Cardiac muscle cell (in vitro differentiated cells and primary cell): Measurements from ENCODE around the gene ITGA3. TPM values are rescaled to one million over a fixed set of nuclear protein-coding genes. Genes with fewer than 3 reads are reported as not detected.

Source experiments
- DNase-seq, 2 donors: peaks; one replicate each; pipeline versions ENCODE4 v3.0.0 to v3.0.0-alpha.2; 2010 to 2017; ENCODE audit warnings: low read depth in 1 of 2, low spot score in 1 of 2
- H3K27ac ChIP-seq: fragments of 200-600 bp; sonication (generic); 2 replicates; pipeline ENCODE4 v1.5.1; 2016
- H3K27me3 ChIP-seq: fragments of 200-600 bp; sonication (generic); 2 replicates; pipeline ENCODE4 v1.6.0; 2016; ENCODE audit warnings: control low read depth
- H3K36me3 ChIP-seq: fragments of 200-600 bp; sonication (generic); 2 replicates; pipeline ENCODE4 v1.5.1; 2016; ENCODE audit warnings: control low read depth
- H3K4me1 ChIP-seq: fragments of 200-600 bp; sonication (generic); 2 replicates; pipeline ENCODE4 v1.8.1; 2017; ENCODE audit warnings: low read depth, mild to moderate bottlenecking, mixed run types
- H3K4me3 ChIP-seq: fragments of 200-600 bp; sonication (generic); 2 replicates; pipeline ENCODE4 v1.5.1; 2016; ENCODE audit warnings: mild to moderate bottlenecking
- H3K9me3 ChIP-seq: fragments of 200-600 bp; sonication (generic); 2 replicates; pipeline ENCODE4 v1.5.1; 2017; ENCODE audit warnings: low read depth, mild to moderate bottlenecking, control low read depth
- polyA plus RNA-seq: library from polyadenylated mRNA; unstranded; fragments of >200 nt; fragmentation: Nextera tagmentation; extraction: Ambion mirVana; gene quantifications from 2 replicates; pipeline ENCODE4 v1.2.1, GENCODE V29; 2016
- total RNA-seq: library from RNA; depleted of rRNA; stranded (reverse); fragments of >200 nt; gene quantifications from 2 replicates; pipeline ENCODE4 v1.2.3, GENCODE V29; 2016
- TF ChIP-seq, protein P1 (sequence below): IDR thresholded peaks from 2 replicates; pipeline ENCODE4 v1.5.1; 2012; ENCODE audit warnings: low read depth, mild to moderate bottlenecking, low read length

Gene ITGA3
- total and polyA plus RNA-seq, 2 experiments from 2014 or later: 20.5 to 41.9 TPM

DNA sequence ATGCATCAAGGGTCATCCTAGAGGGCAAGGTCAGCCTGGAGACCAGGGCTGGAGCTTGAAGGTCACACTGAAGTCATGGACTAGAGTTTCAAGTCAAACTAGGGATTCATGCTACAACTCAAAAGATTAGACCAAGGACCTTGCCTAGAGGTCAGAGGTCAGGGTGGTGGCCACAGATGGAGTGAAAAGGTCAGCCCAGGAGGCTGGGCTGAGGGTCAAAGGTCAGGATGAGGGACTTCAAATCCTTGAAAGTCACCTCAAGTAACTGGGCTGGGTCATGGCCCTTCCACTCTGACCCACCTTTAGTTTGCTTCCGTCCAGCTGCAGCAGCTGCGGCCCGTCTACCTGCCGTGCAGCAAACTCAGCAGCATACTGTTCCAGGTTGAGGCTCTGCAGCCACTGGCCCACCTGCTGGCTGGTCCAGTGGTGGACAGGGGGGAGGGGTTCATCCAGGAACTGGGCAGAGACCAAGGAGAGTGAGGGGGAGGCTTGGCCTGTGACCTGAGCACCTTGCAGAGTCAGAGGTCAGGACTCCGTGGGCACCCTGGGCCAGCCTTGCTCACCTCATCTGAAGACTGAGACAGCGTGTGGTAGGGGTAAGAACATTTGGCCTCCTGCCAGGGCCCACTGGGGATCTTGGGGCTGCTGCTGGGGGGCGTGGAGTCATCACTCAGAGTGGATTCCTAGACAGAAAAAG is 57.9 kb downstream of the ITGA3 start:
- H3K36me3 ChIP-seq: no peaks in the 10 kb centered on the region
- no peaks in the 10 kb centered on the region for H3K9me3 ChIP-seq
- H3K4me1 ChIP-seq: peaks cover 33% of the 10 kb centered on the region
- H3K27ac ChIP-seq: peak overlapping the region; percentile 100
- H3K4me3 ChIP-seq: no peak overlapping the region
- H3K27me3 ChIP-seq: no peaks in the 10 kb centered on the region
- DNase-seq: no peak
- TF ChIP-seq, protein P1, sequence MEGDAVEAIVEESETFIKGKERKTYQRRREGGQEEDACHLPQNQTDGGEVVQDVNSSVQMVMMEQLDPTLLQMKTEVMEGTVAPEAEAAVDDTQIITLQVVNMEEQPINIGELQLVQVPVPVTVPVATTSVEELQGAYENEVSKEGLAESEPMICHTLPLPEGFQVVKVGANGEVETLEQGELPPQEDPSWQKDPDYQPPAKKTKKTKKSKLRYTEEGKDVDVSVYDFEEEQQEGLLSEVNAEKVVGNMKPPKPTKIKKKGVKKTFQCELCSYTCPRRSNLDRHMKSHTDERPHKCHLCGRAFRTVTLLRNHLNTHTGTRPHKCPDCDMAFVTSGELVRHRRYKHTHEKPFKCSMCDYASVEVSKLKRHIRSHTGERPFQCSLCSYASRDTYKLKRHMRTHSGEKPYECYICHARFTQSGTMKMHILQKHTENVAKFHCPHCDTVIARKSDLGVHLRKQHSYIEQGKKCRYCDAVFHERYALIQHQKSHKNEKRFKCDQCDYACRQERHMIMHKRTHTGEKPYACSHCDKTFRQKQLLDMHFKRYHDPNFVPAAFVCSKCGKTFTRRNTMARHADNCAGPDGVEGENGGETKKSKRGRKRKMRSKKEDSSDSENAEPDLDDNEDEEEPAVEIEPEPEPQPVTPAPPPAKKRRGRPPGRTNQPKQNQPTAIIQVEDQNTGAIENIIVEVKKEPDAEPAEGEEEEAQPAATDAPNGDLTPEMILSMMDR: no peak

DNA sequence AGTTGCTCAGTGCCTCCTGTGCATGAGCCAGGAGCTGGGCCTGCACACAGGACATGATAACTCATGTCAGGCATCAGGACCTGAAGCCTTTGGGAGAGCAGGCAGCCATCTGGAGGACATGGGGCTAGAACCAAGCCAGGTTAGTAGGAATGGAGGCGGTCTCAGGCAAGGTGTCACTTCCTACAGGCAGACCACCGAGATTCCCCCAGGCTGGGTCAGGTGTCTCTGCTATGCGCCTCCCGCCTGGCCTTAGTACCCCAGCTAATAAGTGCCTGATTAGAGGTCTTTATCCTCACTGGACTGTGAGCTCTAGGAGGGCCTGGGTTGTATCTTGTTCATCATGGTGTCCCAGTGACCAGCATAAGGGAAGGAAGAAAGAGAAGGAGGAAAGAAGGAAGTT is 58.5 kb downstream of the ITGA3 start:
- no peak for DNase-seq
- no peaks in the 10 kb centered on the region for H3K9me3 ChIP-seq
- H3K4me3 ChIP-seq: no peak overlapping the region
- H3K36me3 ChIP-seq: no peaks in the 10 kb centered on the region
- no peak overlapping the region for H3K27ac ChIP-seq
- no peaks in the 10 kb centered on the region for H3K27me3 ChIP-seq
- peaks cover 28% of the 10 kb centered on the region for H3K4me1 ChIP-seq
- TF ChIP-seq, protein P1: no peak

DNA sequence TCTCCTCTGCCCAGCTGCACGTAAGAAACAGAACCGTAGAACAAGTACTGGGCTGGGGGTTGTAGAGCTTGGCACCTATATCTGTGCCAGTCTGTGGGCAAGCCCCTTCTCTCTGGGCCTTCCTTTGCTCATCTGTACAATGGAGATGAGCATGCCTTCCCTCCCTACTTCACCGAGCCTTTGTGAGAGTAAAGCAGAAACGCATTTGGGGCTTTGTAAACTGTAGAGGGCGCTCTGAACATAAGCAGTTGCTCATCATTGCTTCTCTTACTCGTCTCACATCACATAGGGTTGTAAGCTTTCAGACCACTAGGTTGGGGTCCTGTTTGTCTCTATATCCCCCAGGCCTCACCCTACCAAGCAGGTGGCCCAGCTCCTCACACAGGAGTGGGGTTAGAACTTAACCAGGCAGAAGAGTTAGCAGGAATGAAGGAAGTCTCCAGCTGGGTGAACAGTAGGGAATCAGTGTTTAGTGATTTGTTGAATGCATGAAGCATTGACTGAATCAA is 59.0 kb downstream of the ITGA3 start:
- H3K36me3 ChIP-seq: no peaks in the 10 kb centered on the region
- H3K27ac ChIP-seq: no peak overlapping the region
- H3K4me1 ChIP-seq: peaks cover 28% of the 10 kb centered on the region
- H3K27me3 ChIP-seq: no peaks in the 10 kb centered on the region
- H3K9me3 ChIP-seq: no peaks in the 10 kb centered on the region
- TF ChIP-seq, protein P1: peak; percentile 83
- DNase-seq: peak; percentile 75 to 79
- no peak overlapping the region for H3K4me3 ChIP-seq

DNA sequence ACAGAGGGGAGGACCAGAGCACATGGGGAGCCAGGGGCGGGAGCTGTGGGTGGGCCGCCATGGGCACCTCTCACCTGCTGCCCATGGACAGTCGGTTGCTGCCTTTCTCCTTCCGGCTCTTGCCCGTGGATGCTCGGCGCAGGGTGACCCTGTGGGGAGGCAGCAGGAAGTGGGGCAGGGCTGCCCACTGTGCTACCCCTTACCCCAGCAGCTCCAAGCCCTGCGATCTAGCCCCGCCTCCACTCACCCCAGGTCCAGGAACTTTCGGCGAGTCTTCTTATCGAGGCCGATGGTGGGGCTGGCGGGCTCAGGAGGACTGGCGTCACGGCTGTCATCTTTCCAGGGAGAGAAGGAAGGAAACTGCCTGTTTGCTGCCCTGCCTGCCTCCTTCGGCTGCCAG is 59.8 kb downstream of the ITGA3 start:
- H3K36me3 ChIP-seq: no peaks in the 10 kb centered on the region
- peaks cover 24% of the 10 kb centered on the region for H3K4me1 ChIP-seq
- no peak overlapping the region for H3K4me3 ChIP-seq
- no peak overlapping the region for H3K27ac ChIP-seq
- no peaks in the 10 kb centered on the region for H3K27me3 ChIP-seq
- TF ChIP-seq, protein P1: no peak
- H3K9me3 ChIP-seq: no peaks in the 10 kb centered on the region
- no peak for DNase-seq

DNA sequence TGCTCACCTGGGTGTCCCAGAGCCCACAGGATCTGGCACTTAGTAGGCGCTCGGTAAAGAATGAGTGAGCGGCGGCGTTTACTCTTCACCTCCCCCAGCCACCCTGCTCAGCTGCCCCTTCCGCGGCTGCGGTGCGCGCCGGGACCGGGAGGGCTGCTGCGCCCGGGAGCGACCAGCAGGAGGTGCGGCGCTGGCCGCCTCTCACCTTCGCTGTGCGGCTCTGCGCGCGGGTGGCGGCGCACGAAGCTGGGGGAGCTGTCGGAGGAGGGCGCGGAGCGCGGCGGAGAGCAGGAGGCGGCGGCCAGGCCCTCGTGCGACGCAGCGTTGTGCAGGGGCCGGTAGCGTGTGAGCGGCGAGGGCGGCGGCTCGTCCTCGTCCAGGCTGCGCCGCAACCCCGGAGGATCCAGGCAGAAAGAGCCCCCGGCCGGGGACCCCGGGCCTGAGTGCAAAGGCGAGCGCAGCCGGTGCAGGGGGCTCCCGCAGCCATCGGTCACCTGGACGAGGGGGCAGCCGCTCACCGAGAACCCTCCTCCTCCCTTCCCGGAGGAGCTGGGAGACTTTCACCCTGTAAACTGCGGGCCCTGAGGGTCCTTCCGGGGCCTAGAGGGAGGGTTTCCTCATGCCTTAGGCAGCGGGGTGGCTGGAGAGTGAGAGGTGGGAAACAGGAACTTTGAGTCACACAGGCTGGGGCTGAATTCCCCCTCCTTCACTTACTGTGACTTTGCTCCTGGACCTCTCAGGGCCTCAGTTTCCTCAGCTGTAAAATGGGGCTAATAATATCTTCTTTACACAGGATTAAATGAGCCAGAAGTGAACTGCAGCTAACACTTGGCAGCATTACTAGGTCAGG is 61.5 kb downstream of the ITGA3 start:
- Histone ChIP-seq H3K4me3 (peak overlapping the region; percentile 1), H3K36me3 (no peaks in the 10 kb centered on the region), H3K4me1 (peaks cover 9% of the 10 kb centered on the region), H3K9me3 (no peaks in the 10 kb centered on the region), H3K27me3 (no peaks in the 10 kb centered on the region), H3K27ac (no peak overlapping the region)
- TF ChIP-seq, protein P1: peak; percentile 65
- DNase-seq: peak; percentile 71 to 90
